Measurements from ENCODE around the gene ATP6AP1.

ATP6AP1 gene

DNA sequence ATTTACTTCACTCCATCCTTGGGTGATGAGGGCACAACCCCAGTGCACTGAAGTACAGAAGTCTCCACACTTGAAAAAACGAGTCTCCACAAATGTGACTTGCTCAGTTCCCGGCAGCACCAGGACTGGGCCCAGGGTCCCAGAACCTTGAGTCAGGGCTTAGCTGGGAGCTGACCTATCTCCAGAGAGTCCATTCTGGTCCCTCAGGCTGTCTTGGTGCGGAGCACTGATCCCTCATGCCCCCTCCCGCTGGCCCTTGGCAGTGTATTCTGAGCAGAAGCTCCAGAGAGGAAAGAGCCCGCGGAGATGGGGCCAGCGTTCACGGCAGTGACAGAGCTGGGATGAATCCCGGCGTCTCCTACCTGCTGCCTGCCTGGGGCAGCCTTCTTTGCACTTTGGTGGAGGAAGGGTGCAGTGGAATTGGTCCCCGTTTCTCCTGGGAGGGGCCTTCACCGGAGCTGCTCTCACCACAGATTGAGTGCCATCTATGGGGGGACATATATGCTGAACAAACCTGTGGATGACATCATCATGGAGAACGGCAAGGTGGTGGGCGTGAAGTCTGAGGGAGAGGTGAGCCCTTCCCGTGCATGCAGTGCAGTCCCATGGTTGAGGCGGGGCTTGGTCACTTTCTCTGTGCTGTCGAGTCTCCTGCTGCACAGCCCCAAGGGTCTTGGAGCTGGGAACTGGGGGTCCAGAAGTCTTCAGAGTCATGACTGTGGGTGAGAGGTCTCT lies 12.3 kb downstream of the ATP6AP1 start:
- in situ Hi-C loops (cut with MboI; ENCODE audit: low sequenced_read_pairs), result no loop called here
- H3K4me1 ChIP-seq, result peaks cover 16% of the 10 kb centered on the region
- no peaks in the 10 kb centered on the region for H3K27me3 ChIP-seq (ENCODE audit: low read depth)
- no peak overlapping the region for H3K4me3 ChIP-seq
- H3K36me3 ChIP-seq (replicated peaks), result peaks cover 59% of the 10 kb centered on the region
- DNase-seq (ENCODE audit: low spot score in 2 of 2), result no peak
- H3K9me3 ChIP-seq, result no peaks in the 10 kb centered on the region

DNA sequence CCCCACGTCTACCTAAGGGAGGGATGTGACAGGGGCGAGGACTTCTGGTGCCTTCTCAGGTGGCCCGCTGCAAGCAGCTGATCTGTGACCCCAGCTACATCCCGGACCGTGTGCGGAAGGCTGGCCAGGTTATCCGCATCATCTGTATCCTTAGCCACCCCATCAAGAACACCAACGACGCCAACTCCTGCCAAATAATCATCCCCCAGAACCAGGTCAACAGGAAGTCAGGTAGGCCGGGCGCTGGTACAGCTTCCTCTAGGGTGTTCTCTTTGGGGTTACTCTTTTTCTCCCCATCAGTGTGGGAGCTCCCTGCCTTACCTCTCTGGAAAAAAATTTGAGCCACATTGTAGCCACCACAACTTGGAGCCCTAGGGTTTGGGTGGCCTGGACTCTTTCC lies 13.1 kb downstream of the ATP6AP1 start:
- Histone ChIP-seq H3K4me3 (no peak overlapping the region), H3K4me1 (peaks cover 11% of the 10 kb centered on the region), H3K36me3 (replicated peaks) (peaks cover 60% of the 10 kb centered on the region), H3K9me3 (no peaks in the 10 kb centered on the region), H3K27me3 (ENCODE audit: low read depth) (no peaks in the 10 kb centered on the region)
- in situ Hi-C loops (cut with MboI; ENCODE audit: low sequenced_read_pairs), result no loop called here
- no peak for DNase-seq (ENCODE audit: low spot score in 2 of 2)

DNA sequence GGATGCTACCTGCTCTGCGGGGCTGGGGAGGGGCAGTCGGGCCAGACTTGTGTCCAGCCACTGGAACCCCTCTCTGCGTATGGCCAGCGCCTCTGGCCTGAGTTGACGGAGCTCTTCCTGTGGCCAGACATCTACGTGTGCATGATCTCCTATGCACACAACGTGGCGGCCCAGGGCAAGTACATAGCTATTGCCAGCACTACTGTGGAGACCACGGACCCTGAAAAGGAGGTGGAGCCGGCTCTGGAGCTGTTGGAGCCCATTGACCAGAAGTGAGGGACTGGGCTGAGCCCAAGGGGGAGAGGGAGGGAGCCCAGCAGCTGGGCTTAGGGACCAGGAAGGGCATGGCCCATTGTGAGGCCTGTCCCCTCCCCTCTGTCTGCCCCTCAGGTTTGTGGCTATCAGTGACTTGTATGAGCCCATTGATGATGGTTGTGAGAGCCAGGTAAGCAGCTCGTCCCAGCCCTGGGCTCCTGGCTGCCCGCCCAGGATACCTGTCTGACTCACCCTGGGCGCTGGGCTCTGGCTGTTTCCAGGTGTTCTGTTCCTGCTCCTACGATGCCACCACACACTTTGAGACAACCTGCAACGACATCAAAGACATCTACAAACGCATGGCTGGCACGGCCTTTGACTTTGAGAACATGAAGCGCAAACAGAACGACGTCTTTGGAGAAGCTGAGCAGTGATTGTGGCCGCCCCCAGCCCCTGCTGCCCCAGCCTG lies 13.7 kb downstream of the ATP6AP1 start:
- in situ Hi-C loops (cut with MboI; ENCODE audit: low sequenced_read_pairs), result no loop called here
- Histone ChIP-seq H3K9me3 (no peaks in the 10 kb centered on the region), H3K4me1 (peaks cover 11% of the 10 kb centered on the region), H3K36me3 (replicated peaks) (peaks cover 66% of the 10 kb centered on the region), H3K4me3 (no peak overlapping the region), H3K27me3 (ENCODE audit: low read depth) (no peaks in the 10 kb centered on the region)
- no peak for DNase-seq (ENCODE audit: low spot score in 2 of 2)

DNA sequence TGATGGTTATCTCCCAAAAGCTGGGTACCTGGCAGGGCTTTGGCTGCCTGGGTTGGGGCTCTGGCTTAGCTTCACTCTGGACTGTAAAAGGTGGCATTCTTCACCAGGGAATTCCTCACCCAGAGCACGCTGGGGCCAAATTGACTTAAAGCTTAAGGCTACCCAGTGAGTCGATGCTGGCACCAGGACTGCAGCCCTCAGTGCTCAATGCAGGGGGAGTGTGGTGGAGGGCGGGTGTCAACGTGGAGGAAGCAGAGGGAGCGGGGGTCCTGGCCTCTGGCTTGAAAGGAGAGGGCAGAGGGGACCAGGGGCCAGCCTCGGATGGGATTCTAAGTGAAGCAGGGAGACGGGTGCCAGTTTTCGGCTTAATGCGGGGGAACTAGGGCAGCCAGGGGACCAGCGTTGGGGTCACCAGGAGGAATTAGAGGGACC lies 15.0 kb downstream of the ATP6AP1 start:
- H3K27me3 ChIP-seq (ENCODE audit: low read depth), result no peaks in the 10 kb centered on the region
- peak overlapping the region; percentile 30 for H3K4me3 ChIP-seq
- in situ Hi-C loops (cut with MboI; ENCODE audit: low sequenced_read_pairs), result no loop called here
- peaks cover 11% of the 10 kb centered on the region for H3K4me1 ChIP-seq
- H3K36me3 ChIP-seq (replicated peaks), result peaks cover 71% of the 10 kb centered on the region
- no peak for DNase-seq (ENCODE audit: low spot score in 2 of 2)
- H3K9me3 ChIP-seq, result no peaks in the 10 kb centered on the region

DNA sequence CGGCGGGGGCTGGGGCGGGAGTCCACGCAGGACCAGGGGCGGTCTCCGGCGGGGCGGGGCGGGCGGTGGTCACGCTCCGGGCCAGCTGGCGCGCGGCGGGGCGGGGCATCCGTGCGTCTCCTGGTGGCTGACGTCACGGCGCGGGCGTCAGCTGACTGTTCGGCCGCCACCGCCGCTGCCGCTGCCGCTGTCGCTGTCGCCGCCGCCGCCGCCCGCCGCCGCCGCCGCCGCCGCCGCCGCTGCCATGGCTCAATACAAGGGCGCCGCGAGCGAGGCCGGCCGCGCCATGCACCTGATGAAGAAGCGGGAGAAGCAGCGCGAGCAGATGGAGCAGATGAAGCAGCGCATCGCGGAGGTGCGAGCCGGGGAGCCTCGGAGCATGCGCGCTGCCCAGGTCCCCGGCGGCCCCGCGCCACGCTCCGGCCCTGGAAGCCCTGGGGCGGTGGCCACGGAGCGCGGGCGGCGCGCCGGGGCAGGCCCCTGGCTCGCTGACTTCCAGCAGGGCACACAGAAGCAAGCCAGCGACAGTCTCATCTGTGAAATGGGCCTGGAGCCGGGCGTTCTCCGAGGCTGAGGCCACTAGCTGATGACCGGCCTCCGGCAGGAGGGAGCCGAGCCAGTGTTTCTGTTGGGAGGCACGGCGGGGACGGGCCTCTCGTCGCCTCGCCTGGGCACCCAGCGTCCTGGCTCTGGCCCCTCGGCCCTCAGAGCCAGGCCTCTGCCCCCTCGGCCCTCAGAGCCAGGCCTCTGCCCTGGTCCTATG lies 15.7 kb downstream of the ATP6AP1 start, which contains the start of gene FAM50A:
TSS of gene FAM50A (plus strand) at position 150 of the 763 bp plus-strand sequence. CDS start at position 245, 95 bp downstream.
- Histone ChIP-seq H3K4me3 (peak within 1 kb of the TSS; percentile 62), H3K27me3 (ENCODE audit: low read depth) (no peaks in the 10 kb centered on the region), H3K4me1 (peaks cover 11% of the 10 kb centered on the region), H3K9me3 (no peaks in the 10 kb centered on the region), H3K36me3 (replicated peaks) (peaks cover 71% of the 10 kb centered on the region)
- in situ Hi-C loops (cut with MboI; ENCODE audit: low sequenced_read_pairs), result no loop called here
- DNase-seq (ENCODE audit: low spot score in 2 of 2), result peak; percentile 67 to 88

DNA sequence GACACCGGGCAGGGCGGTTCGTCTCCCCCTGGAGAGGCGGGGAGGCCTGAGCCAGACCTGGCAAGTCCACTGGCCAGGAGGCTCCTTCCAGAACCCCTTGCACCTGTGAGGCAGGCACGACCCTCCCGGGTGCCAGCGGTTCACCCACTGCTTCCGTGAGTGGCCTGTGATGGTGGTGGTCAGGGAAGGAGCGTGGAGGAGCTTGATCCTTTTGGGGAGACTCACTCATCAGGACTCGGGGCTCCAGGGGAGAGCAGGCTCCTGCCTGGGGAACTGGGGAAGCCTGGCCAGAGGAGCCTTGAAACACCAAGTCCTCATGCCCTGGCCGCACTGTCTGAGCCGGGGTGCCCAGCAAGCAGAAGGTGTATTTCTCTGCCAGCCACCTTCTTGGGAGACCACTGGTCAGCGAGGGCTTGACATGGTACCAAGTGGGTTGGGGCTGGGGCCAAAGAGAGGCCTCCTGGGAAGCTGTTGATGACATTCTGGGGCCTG lies 16.3 kb downstream of the ATP6AP1 start:
- DNase-seq (ENCODE audit: low spot score in 2 of 2), result no peak
- Histone ChIP-seq H3K4me3 (peak overlapping the region; percentile 62), H3K36me3 (replicated peaks) (peaks cover 71% of the 10 kb centered on the region), H3K4me1 (peaks cover 11% of the 10 kb centered on the region), H3K9me3 (no peaks in the 10 kb centered on the region), H3K27me3 (ENCODE audit: low read depth) (no peaks in the 10 kb centered on the region)
- in situ Hi-C loops (cut with MboI; ENCODE audit: low sequenced_read_pairs), result no loop called here

DNA sequence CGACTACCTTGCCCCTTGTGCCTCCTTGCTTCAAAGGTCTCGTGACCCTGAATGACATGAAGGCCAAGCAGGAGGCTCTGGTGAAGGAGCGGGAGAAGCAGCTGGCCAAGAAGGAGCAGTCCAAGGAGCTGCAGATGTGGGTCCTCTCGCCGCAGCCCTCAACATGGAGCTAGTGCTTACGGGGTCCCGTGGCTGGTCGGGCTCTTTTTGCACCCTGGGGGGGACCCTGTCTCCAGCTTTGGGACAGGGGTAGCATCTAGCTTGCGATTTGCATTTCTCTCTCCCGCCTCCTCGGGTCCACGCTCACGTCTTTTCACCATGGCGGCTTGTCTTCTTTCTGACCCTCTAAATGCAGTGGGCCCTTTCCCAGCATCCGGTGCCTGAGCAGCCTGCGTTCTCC lies 17.3 kb downstream of the ATP6AP1 start:
- in situ Hi-C loops (cut with MboI; ENCODE audit: low sequenced_read_pairs), result no loop called here
- peaks cover 11% of the 10 kb centered on the region for H3K4me1 ChIP-seq
- no peaks in the 10 kb centered on the region for H3K9me3 ChIP-seq
- no peak overlapping the region for H3K4me3 ChIP-seq
- H3K36me3 ChIP-seq (replicated peaks), result peaks cover 73% of the 10 kb centered on the region
- DNase-seq (ENCODE audit: low spot score in 2 of 2), result no peak
- H3K27me3 ChIP-seq (ENCODE audit: low read depth), result no peaks in the 10 kb centered on the region

DNA sequence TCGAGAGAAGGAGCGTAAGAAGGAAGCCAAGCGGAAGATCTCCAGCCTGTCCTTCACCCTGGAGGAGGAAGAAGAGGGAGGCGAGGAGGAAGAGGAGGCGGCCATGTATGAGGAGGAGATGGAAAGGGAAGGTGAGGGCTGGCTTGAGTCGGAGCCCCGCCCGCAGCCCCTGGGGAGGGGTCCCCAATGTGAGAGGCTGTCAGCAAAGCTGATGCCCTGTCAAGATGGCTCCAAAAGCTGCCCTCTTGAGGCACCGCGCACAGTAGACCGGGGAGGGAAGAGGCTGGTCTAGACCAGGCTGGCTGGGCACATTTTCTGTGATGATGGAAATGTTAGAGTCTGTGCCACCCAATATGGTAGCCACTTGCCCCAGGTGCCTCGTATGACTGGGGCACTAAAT lies 18.0 kb downstream of the ATP6AP1 start:
- H3K4me3 ChIP-seq, result no peak overlapping the region
- peaks cover 11% of the 10 kb centered on the region for H3K4me1 ChIP-seq
- no peaks in the 10 kb centered on the region for H3K27me3 ChIP-seq (ENCODE audit: low read depth)
- DNase-seq (ENCODE audit: low spot score in 2 of 2), result no peak
- H3K9me3 ChIP-seq, result no peaks in the 10 kb centered on the region
- in situ Hi-C loops (cut with MboI; ENCODE audit: low sequenced_read_pairs), result no loop called here
- H3K36me3 ChIP-seq (replicated peaks), result peaks cover 74% of the 10 kb centered on the region

DNA sequence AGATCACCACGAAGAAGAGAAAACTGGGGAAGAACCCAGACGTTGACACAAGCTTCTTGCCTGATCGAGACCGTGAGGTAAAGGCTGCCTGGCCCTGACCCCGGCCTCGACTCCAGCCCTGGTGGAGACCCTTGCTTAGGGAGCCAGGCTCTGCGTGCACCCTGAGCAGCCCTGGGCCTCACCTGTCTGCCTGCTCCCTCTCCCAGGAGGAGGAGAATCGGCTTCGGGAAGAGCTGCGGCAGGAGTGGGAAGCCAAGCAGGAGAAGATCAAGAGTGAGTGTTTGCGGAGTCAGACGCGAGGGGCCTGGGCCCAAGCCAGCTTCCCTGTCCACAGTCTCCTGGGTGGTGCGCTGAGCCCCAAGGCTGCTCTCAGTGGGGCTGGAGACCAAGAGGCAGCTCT lies 20.0 kb downstream of the ATP6AP1 start:
- Histone ChIP-seq H3K4me1 (peaks cover 8% of the 10 kb centered on the region), H3K27me3 (ENCODE audit: low read depth) (no peaks in the 10 kb centered on the region), H3K4me3 (no peak overlapping the region), H3K36me3 (replicated peaks) (peaks cover 57% of the 10 kb centered on the region), H3K9me3 (no peaks in the 10 kb centered on the region)
- no peak for DNase-seq (ENCODE audit: low spot score in 2 of 2)
- in situ Hi-C loops (cut with MboI; ENCODE audit: low sequenced_read_pairs), result no loop called here

DNA sequence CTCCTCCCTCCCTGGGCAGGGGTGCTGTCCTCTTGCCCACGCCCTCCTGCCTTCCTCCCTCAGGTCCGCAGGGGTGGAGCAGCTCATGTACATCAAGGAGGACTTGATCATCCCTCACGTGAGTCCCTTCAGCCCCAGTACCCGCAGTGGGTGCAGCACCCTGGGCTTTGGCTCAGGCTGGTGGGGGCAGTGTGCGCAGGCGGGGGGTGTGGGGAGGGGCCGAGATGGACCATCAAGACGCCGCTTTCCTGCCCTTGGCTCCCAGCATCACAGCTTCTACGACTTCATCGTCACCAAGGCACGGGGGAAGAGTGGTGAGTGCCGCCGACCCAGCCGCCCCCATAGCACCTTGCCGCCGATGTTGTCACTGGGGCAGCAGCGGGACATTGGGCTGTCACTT lies 21.1 kb downstream of the ATP6AP1 start:
- DNase-seq (ENCODE audit: low spot score in 2 of 2), result no peak
- Histone ChIP-seq H3K4me3 (no peak overlapping the region), H3K36me3 (replicated peaks) (peaks cover 56% of the 10 kb centered on the region), H3K9me3 (no peaks in the 10 kb centered on the region), H3K4me1 (peaks cover 5% of the 10 kb centered on the region), H3K27me3 (ENCODE audit: low read depth) (no peaks in the 10 kb centered on the region)
- in situ Hi-C loops (cut with MboI; ENCODE audit: low sequenced_read_pairs), result no loop called here

DNA sequence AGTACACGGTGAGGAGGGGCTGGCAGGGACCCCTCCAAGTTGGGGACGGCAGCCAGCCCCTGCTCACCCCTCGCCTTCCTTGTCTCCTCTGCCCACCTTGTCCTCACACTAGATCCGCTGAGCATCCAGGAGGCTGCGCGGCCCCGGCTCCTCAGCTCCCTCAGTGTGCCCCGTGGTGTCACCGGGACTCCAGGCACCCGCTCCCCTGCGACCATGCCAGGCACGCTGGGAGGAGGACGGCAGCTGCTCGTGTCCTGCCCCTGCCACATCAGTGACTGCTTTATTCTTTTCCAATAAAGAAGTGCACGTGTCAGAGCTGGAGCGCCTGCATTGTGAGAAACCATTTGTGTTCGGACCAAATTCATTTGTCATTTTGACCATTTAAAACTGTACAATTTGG lies 21.8 kb downstream of the ATP6AP1 start:
- in situ Hi-C loops (cut with MboI; ENCODE audit: low sequenced_read_pairs), result no loop called here
- H3K4me1 ChIP-seq, result no peaks in the 10 kb centered on the region
- H3K27me3 ChIP-seq (ENCODE audit: low read depth), result no peaks in the 10 kb centered on the region
- DNase-seq (ENCODE audit: low spot score in 2 of 2), result no peak
- H3K36me3 ChIP-seq (replicated peaks), result peaks cover 56% of the 10 kb centered on the region
- no peaks in the 10 kb centered on the region for H3K9me3 ChIP-seq
- H3K4me3 ChIP-seq, result no peak overlapping the region

DNA sequence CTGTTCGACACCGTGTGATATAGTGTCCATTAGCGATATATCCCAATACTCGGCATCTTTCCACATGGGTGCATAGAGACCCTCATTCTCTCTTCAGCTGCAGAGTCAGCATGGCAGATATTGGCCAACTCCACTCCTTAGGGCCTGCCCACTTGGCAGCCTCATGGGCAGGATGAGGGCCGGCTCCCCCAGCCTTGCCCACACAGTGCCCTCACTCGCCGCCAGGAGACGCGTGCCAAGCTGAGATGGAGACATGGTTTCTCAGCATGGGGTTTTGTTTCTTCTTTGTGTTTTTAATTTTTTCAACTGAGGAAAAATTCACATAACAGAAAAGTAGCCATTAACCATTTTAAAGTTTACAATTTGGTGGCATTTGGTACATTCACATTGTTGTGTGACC lies 24.3 kb downstream of the ATP6AP1 start:
- Histone ChIP-seq H3K4me1 (peaks cover 4% of the 10 kb centered on the region; the same call in 1 of the 2 replicates), H3K4me3 (no peak overlapping the region), H3K9me3 (no peaks in the 10 kb centered on the region), H3K36me3 (replicated peaks) (peaks cover 31% of the 10 kb centered on the region), H3K27me3 (ENCODE audit: low read depth) (no peaks in the 10 kb centered on the region)
- DNase-seq (ENCODE audit: low spot score in 2 of 2), result no peak
- in situ Hi-C loops (cut with MboI; ENCODE audit: low sequenced_read_pairs), result no loop called here

DNA sequence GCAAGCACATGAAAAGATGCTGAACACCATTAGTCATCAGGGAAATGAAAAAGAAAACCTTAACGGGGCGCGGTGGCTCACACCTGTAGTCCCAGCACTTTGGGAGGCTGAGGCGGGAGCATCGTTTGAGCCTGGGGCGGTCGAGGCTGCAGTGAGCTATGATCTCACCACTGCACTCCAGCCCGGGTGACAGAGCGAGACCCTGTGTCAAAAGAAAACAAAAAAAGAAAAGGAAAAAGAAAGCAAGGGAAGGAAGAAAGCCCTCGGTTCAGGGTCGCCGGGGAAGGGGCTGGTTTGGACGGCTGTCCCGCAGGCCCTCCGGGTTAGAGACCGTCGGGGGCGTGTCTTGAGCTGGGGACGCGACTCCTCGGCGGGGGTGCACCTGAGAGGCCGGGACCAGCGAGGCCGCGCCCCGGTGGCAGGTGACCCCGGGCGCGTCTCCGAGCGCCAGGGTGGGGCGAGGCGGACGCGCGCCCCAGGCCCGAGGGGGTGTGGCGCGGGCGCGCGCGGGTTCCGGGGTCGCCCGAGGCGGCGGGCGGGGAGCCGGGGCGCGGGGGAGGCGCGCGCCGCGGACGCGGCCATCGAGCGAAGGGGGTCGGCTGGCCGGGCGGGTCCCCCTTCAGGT lies 29.1 kb downstream of the ATP6AP1 start:
- no peaks in the 10 kb centered on the region for H3K27me3 ChIP-seq (ENCODE audit: low read depth)
- H3K4me3 ChIP-seq, result peak overlapping the region; percentile 43
- in situ Hi-C loops (cut with MboI; ENCODE audit: low sequenced_read_pairs), result no loop called here
- peak; percentile 34 to 79 for DNase-seq (ENCODE audit: low spot score in 2 of 2)
- no peaks in the 10 kb centered on the region for H3K9me3 ChIP-seq
- peaks cover 10% of the 10 kb centered on the region for H3K4me1 ChIP-seq
- peaks cover 24% of the 10 kb centered on the region for H3K36me3 ChIP-seq (replicated peaks)

Measured in HAP-1 (cell line).